ENCODE data around the gene NOCT.
"Not testable (repeated sequence)": the region's sequence is repeated elsewhere in the genome, so short reads cannot be mapped to it uniquely, and the experiment has no call there.

The NOCT gene

DNA sequence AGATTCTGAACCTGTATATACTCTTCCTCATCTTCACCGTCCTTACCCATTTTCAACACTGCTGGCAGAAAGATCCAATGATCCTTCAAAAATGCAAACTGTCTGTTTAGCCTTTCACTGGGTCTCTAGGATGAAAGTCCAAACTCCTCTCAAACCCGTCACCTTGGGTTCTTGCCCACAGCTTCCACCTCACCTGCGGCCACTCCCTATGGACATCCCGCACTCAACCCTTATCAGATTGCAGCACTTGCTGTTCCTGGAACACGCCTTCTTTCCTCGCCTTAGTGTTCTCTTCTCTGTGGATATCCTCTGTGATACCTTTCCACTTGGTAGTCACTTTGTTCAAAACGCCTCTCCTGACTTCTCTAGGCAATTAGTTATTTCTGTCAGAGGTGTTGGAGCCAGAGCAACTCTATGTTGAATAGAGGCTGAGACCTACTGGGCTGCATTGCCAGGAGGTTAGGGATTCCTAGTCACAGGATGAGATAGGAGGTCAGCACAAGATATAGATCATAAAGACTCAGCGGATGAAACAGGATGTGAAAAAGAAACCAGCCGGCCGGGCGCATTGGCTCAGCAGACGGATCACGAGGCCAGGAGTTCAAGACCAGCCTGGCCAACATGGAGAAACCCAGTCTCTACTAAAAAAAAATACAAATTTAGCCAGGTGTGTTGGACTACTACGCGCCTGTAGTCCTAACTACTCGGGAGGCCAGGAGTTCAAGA is 4.2 kb upstream of the NOCT start:
- no peak for DNase-seq

- DNase-seq = no peak
Observed at GRCh38 chr4:139014371-139015268, 961 bp upstream of the NOCT start.

GRCh38 chr4:139015948-139016471 is 429 bp downstream of the NOCT start:
- peak; percentile 25 for DNase-seq

- no peak for DNase-seq
Observed at GRCh38 chr4:139017861-139018260, 2.3 kb downstream of the NOCT start.

- DNase-seq = no peak
Observed at GRCh38 chr4:139018501-139018900, 2.9 kb downstream of the NOCT start.

DNA sequence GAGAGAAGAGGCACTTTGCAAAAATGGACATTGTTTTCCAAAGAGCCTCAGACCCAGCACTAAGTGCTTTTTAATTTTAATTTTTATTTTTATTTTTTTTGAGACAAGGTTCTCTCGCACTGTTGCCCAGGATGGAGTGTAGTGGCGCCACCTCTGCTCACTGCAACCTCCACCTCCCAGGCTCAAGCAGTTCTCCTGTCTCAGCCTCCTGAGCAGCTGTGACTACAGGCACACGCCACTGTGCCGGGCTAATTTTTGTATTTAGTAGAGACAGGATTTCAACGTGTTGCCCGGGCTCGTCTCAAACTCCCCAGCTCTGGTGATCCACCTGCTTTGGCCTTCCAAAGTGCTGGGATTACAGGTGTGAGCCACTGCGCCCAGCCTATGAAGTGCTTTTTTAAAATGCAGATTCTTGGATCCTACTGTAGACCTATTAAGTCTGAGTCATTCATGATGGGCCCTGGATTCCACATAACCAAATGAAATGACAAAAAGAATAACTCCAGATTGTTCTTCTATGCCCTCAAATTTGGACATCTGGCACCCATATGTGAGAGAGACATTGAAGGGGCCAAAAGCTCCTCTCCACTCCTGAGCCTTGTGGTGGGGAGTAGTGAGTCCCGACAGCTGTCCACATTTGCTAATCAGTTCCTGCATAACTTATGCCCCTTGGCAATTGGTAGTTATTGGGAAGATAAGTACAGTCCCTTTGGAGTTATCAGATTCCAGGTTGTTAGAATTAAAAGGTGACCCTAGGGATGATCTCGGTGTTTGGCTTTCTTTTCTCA is 3.6 kb downstream of the NOCT start:
- no peak for DNase-seq

- no peak for DNase-seq
Observed at GRCh38 chr4:139020384-139020783, 4.8 kb downstream of the NOCT start.

DNA sequence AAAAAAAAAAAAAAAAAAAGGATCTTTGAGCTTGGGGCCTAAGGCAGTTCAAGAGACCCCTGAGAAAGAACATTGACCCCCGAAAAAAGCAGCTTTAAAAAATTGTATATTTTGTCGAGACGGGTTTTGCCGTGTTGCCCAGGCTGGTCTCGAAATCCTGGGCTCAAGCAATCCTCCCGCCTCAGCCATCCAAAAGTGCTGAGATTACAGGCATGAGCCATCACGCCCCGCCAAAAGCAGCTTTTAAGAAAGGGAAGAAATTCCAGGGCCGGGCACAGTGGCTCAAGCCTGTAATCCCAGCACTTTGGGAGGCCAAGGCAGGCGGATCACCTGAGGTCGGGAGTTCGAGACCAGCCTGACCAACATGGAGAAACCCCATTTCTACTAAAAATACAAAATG is 5.5 kb downstream of the NOCT start:
- DNase-seq = not testable (repeated sequence)

DNA sequence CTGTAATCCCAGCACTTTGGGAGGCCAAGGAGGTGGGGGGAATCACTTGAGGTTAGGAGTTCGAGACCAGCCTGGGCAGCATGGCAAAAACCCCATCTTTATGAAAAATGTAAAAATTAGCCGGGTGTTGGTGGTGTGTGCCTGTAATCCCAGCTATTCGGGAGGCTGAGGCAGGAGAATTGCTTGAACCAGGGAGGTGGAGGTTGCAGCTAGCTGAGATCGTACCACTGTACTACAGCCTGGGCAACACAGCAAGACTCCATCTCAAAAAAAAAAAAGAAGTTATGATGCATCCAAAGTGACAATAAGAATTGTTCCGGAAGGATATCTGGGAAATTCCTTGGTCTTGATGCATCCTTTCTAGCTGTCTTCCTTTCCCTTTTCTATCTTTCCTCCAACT is 7.3 kb downstream of the NOCT start:
- DNase-seq = no peak

- no peak for DNase-seq
Observed at GRCh38 chr4:139024686-139025085, 9.1 kb downstream of the NOCT start.

DNA sequence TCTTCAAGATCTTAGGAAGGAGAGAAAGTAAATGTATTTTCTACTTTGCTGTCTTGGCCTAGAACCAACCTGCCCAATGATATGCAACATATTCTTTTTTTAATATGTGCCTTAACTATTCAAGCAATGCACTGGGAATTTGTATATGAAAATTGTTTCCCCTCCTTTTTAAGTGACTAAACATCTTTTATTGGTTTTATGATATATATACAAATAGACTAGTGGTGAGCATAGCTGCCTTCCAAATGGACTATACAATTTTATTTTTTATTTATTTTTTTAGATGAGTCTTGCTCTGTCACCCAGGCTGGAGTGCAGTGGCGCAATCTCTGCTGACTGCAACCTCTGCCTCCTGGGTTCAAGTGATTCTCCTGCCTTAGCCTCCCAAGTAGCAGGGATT is 10.3 kb downstream of the NOCT start:
- no peak for DNase-seq

DNA sequence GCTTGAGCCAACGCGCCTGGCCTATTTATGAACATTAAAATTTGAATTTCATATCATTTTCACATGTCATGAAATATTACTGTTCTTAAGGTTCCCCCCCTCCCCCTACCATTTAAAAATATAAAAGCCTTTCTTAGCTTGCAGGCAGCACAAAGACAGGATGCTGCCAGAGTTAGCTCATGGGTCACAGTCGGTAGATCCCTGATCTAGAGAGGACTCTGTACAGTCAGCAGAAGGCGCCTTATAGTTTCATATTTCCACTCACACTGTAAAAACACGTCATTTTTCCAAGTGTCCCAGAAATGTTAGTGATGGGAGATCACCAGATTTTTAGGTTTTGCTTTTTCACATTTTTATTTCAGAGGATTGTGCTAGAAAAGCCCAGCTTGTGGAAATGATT is 12.2 kb downstream of the NOCT start:
- DNase-seq = no peak

DNA sequence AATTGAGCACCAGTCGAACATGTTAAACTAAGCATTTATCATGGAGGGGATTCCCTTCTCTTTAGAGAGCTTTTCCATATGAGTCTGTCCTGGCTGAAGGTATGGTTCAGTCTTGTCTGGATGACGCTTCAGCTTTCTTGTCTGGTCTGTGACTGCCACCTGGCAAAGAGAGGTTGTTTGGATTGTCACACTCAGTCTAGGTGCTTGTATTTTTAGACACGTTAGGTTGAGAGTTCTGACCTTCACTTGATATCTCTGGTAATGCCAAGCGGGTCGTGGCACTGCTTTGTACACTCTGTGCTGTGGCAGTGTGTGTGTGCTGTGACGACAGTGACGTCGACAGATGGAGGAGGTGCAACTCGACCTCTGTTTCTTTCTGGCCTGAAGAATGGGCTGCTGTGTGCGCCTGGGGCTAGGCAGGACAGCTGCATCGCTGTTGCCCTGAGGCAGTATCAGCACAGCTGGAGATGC is 12.6 kb downstream of the NOCT start:
- DNase-seq = no peak

DNA sequence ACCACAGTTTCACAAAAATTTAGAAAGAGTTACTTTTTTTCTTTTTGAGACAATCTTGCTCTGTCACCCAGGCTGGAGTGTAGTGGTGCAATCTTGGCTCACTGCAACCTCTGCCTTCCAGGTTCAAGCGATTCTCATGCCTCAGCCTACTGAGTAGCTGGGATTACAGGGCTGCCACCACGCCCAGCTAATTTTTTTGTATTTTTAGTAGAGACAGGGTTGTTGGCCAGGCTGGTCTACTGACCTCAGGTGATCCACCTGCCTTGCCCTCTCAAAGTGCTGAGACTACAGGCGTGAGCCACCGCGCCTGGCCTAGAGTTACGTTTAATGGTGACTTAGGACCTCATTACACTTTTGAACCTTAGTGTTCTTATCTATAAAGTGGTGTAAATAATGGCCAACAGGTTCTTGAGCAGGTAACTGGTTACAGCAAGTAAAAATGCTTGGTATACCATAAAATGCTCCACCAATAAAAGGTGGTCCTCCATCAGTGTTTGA is 14.3 kb downstream of the NOCT start:
- DNase-seq = not testable (repeated sequence)

GRCh38 chr4:139030614-139031235 is 15.1 kb downstream of the NOCT start:
- peak; percentile 74 for DNase-seq

GRCh38 chr4:139035650-139036049 is 20.1 kb downstream of the NOCT start:
- no peak for DNase-seq

- DNase-seq = no peak
Observed at GRCh38 chr4:139036885-139037284, 21.3 kb downstream of the NOCT start.

GRCh38 chr4:139038874-139039443 is 23.4 kb downstream of the NOCT start:
- DNase-seq = no peak

- DNase-seq = no peak
Observed at GRCh38 chr4:139042981-139043460, 27.4 kb downstream of the NOCT start.

GRCh38 chr4:139044291-139044690 is 28.7 kb downstream of the NOCT start:
- DNase-seq = no peak

DNA sequence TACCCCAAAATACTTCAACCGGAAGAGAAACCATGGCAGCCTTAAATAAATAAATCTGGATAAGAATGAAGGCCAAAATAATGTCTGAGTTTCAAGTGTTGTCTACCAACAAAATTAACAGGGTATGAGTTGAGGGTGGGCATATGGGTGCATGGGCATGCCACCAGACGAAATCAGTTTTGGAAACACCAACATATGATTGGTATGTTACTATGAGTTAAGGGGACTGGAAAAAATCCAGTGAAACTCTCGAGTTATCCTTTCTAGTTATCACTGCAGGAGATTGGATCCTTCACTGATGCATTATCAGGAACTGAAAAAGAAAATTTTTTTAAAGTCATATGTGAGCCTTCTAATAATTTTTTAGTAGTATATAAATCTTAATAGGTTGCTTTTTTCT is 32.4 kb downstream of the NOCT start:
- no peak for DNase-seq

DNA sequence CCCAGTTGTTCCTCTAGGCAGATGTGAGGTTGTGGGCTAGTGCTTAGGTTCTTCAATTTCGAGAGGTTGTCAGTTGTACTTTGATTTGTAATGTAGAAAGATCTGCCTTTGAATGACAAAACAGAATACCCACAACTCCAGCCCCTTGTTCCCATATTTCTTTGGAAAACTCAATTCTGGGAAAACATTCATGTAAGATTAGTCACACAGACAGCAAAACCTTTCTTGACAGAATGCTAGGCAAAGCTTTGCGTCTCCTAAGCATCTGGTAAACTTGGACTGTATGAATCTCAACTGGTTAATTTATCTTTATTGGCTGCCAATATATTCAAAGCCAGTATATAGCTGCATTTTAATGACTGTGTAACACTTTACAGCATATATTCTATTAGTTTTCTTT is 34.9 kb downstream of the NOCT start:
- DNase-seq = no peak
